AG04449 (cell line): ENCODE measurements around the gene EPHA1.

ENCODE experiments used
- CTCF ChIA-PET: fragments of 350-600 bp; formaldehyde crosslinking; extraction: SDS; loops from one replicate; lab custom pipeline; 2021; ENCODE audit warnings: antibody characterized with exemption; lab: Yijun Ruan, JAX
- POLR2A ChIA-PET: fragments of 400-600, 350-600 bp; formaldehyde crosslinking; extraction: SDS; loops from one replicate; lab custom pipeline; 2020; ENCODE audit warnings: antibody characterized with exemption, inconsistent platforms; lab: Yijun Ruan, JAX
- DNase-seq: peaks from one replicate; pipeline ENCODE4 v3.0.0-alpha.2; 2010; ENCODE audit warnings: low read depth, low spot score
- H3K4me3 ChIP-seq: 2 replicates; pipeline ENCODE4 v1.5.1; 2011; ENCODE audit warnings: low read depth, mild to moderate bottlenecking, control low read depth, low read length
- TF ChIP-seq, protein P1 (sequence below): IDR thresholded peaks from one replicate; pipeline ENCODE4 v1.5.1; 2011; ENCODE audit warnings: mild to moderate bottlenecking, moderate library complexity, low read length, control low read depth, inconsistent platforms; ENCODE audit not compliant: insufficient read depth; ENCODE audit errors: missing control alignments

The EPHA1 gene

DNA sequence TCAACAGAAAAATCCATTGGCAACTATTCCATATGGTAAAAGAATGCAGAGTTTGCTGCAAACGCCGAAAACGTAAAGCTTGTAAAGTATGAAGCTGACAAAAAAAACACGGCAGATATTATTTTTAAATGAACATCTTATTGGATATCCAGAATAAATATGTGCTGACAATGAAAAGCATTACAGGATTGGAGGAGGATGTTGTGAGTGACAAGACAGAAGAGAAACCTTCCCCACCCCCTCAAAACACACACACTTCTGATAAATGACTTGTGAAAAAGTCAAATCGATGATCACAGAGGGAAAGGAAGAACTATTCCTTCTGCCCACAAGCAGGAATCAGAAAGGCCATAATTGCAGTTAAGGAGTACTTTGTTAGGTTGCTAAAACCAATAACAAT, 60.7 kb downstream of the EPHA1 start:
- ChIA-PET POLR2A (no interaction called here), CTCF (interaction anchor here (0.6 to 1.5 kb wide), 3 partner anchors 10 to 108 kb away, joined by 3 to 4 read pairs (median 3); no protein-coding TSS in a partner anchor)
- no peak for DNase-seq
- TF ChIP-seq, protein P1, sequence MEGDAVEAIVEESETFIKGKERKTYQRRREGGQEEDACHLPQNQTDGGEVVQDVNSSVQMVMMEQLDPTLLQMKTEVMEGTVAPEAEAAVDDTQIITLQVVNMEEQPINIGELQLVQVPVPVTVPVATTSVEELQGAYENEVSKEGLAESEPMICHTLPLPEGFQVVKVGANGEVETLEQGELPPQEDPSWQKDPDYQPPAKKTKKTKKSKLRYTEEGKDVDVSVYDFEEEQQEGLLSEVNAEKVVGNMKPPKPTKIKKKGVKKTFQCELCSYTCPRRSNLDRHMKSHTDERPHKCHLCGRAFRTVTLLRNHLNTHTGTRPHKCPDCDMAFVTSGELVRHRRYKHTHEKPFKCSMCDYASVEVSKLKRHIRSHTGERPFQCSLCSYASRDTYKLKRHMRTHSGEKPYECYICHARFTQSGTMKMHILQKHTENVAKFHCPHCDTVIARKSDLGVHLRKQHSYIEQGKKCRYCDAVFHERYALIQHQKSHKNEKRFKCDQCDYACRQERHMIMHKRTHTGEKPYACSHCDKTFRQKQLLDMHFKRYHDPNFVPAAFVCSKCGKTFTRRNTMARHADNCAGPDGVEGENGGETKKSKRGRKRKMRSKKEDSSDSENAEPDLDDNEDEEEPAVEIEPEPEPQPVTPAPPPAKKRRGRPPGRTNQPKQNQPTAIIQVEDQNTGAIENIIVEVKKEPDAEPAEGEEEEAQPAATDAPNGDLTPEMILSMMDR: no peak
- H3K4me3 ChIP-seq: no peak overlapping the region

DNA sequence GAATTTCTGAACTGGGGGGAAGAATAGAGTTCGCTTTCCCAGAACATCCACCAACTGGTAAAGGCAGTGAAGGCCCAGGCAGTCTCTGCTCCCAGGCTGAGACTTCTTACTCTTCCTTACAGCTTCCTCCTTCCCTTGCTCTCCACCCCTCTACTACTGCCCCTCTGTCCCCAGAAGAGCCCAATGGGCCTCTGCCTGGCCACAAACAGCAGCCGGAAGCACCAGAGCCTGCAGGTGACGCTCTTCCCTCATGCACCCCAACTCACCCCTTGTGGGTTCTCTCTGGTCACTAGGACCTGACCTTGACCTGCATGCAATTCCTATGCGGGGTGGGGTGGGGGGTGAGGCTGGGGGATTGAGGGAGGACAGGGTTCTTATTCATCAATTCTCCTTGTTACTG, 62.6 kb downstream of the EPHA1 start:
- ChIA-PET POLR2A (no interaction called here), CTCF (interaction anchor here (1.2 to 2.6 kb wide), 5 partner anchors 10 to 105 kb away, joined by 3 to 26 read pairs (median 4); partner anchors contain the start of gene EPHA1)
- no peak for DNase-seq
- H3K4me3 ChIP-seq: no peak overlapping the region
- TF ChIP-seq, protein P1: no peak

GRCh38 chr7:143345428-143345900, 63.2 kb downstream of the EPHA1 start:
- TF ChIP-seq, protein P1: peak; percentile 63
- peak overlapping the region; percentile 6; the same call in 1 of the 2 replicates for H3K4me3 ChIP-seq
- DNase-seq: no peak
- ChIA-PET CTCF (interaction anchor here (0.7 to 2.6 kb wide), 7 partner anchors 9 to 63 kb away, joined by 3 to 26 read pairs (median 4); partner anchors contain the start of gene EPHA1), POLR2A (no interaction called here)

- ChIA-PET POLR2A (no interaction called here), CTCF (interaction anchor here (1.2 to 1.4 kb wide), 2 partner anchors 13 to 36 kb away, joined by 3 to 5 read pairs; no protein-coding TSS in a partner anchor)
- TF ChIP-seq, protein P1: no peak
- no peak overlapping the region for H3K4me3 ChIP-seq
- DNase-seq: no peak
Observed at GRCh38 chr7:143343596-143343995, 65.1 kb downstream of the EPHA1 start.

- POLR2A ChIA-PET: no interaction called here
- DNase-seq: no peak
- TF ChIP-seq, protein P1: no peak
- CTCF ChIA-PET: interaction anchor here (0.9 to 1.2 kb wide), 4 partner anchors 9 to 75 kb away, joined by 3 to 4 read pairs (median 4); no protein-coding TSS in a partner anchor
- no peak overlapping the region for H3K4me3 ChIP-seq
Observed at GRCh38 chr7:143341842-143342241, 66.8 kb downstream of the EPHA1 start.
